Neuronal stem cell (in vitro differentiated cells): ENCODE data around the gene SH3PXD2A.

ENCODE experiments used
- DNase-seq: peaks from one replicate; pipeline ENCODE4 v3.0.0-alpha.2; 2013; ENCODE audit warnings: low spot score
- H2AFZ ChIP-seq: one replicate; pipeline ENCODE4 v1.6.1; 2013; ENCODE audit warnings: mild to moderate bottlenecking, low read length, inconsistent platforms
- H2AK5ac ChIP-seq: 2 replicates; pipeline ENCODE4 v1.6.1; 2013; ENCODE audit warnings: low read depth, mild to moderate bottlenecking, inconsistent platforms, low read length, moderate library complexity, mixed read lengths
- H2BK120ac ChIP-seq: 2 replicates; pipeline ENCODE4 v1.6.1; 2013; ENCODE audit warnings: low read depth, mild to moderate bottlenecking, inconsistent platforms, low read length, moderate library complexity, mixed read lengths
- H2BK12ac ChIP-seq: one replicate; pipeline ENCODE4 v1.6.1; 2013; ENCODE audit warnings: low read length, inconsistent platforms
- H2BK15ac ChIP-seq: 2 replicates; pipeline ENCODE4 v1.6.1; 2013; ENCODE audit warnings: mild to moderate bottlenecking, low read length, inconsistent platforms, mixed read lengths
- H2BK5ac ChIP-seq: one replicate; pipeline ENCODE4 v1.6.1; 2013; ENCODE audit warnings: inconsistent platforms, mild to moderate bottlenecking, low read length, moderate library complexity
- H3K14ac ChIP-seq: one replicate; pipeline ENCODE4 v1.6.1; 2013; ENCODE audit warnings: low read length, inconsistent platforms
- H3K18ac ChIP-seq: 2 replicates; pipeline ENCODE4 v1.6.1; 2013; ENCODE audit warnings: low read length, inconsistent platforms
- H3K23ac ChIP-seq: 2 replicates; pipeline ENCODE4 v1.6.1; 2013; ENCODE audit warnings: low read depth, mild to moderate bottlenecking, mixed read lengths, low read length, inconsistent platforms; ENCODE audit not compliant: poor library complexity
- H3K27ac ChIP-seq: replicated peaks from 3 replicates; pipeline ENCODE4 v1.5.1; 2013; ENCODE audit warnings: low read length, inconsistent platforms
- H3K27me3 ChIP-seq, 3 experiments: 2 replicates each; pipeline ENCODE4 v1.6.1; 2013; ENCODE audit warnings: low read length in 3 of 3, mild to moderate bottlenecking in 2 of 3, inconsistent platforms in 1 of 3, low read depth in 1 of 3, mixed read lengths in 1 of 3, moderate library complexity in 1 of 3; ENCODE audit not compliant: control insufficient read depth in 3 of 3, insufficient read depth in 3 of 3
- H3K36me3 ChIP-seq, 2 donors: replicated peaks in 1 of 2; 2 replicates each; pipeline ENCODE4 v1.6.1; 2013; ENCODE audit warnings: low read length in 2 of 2; ENCODE audit not compliant: control insufficient read depth in 2 of 2, insufficient read depth in 2 of 2
- H3K4ac ChIP-seq: 2 replicates; pipeline ENCODE4 v1.6.1; 2013; ENCODE audit warnings: inconsistent platforms, mild to moderate bottlenecking, low read length, moderate library complexity
- H3K4me1 ChIP-seq, 2 donors: 1 replicate in 1 of 2; 2 replicates in 1 of 2; pipeline ENCODE4 v1.6.1; 2013; ENCODE audit warnings: low read length in 2 of 2, low read depth in 1 of 2; ENCODE audit not compliant: control insufficient read depth in 2 of 2, insufficient read depth in 1 of 2
- H3K4me2 ChIP-seq: one replicate; pipeline ENCODE4 v1.6.1; 2013; ENCODE audit warnings: mild to moderate bottlenecking, low read length, inconsistent platforms; ENCODE audit not compliant: insufficient read depth, poor library complexity, severe bottlenecking
- H3K4me3 ChIP-seq, 2 donors: 2 replicates each; pipeline ENCODE4 v1.5.1; 2013; ENCODE audit warnings: low read length in 2 of 2, mild to moderate bottlenecking in 2 of 2, inconsistent platforms in 1 of 2, moderate library complexity in 1 of 2
- H3K79me1 ChIP-seq: one replicate; pipeline ENCODE4 v1.6.1; 2013; ENCODE audit warnings: low read depth, mild to moderate bottlenecking, inconsistent platforms, low read length, moderate library complexity
- H3K9ac ChIP-seq: one replicate; pipeline ENCODE4 v1.6.1; 2013; ENCODE audit warnings: mild to moderate bottlenecking, low read depth, low read length, inconsistent platforms; ENCODE audit not compliant: poor library complexity
- H3K9me3 ChIP-seq, 2 donors: replicated peaks in 1 of 2; 2 replicates each; pipeline versions ENCODE3 to v1.6.1; 2013; ENCODE audit warnings: low read length in 2 of 2, mild to moderate bottlenecking in 2 of 2, inconsistent platforms in 1 of 2, low read depth in 1 of 2, mixed read lengths in 1 of 2, moderate library complexity in 1 of 2; ENCODE audit not compliant: control insufficient read depth in 2 of 2, insufficient read depth in 1 of 2
- H4K8ac ChIP-seq: one replicate; pipeline ENCODE4 v1.6.1; 2013; ENCODE audit warnings: low read depth, mild to moderate bottlenecking, inconsistent platforms, low read length, moderate library complexity
- H4K91ac ChIP-seq: one replicate; pipeline ENCODE4 v1.6.1; 2013; ENCODE audit warnings: low read length, low read depth, mild to moderate bottlenecking, inconsistent platforms; ENCODE audit not compliant: poor library complexity
- WGBS, 2 donors: extraction: QIAGEN DNeasy Blood & Tissue Kit; methylation state at CpG; one replicate each; pipeline ENCODE4 v1.1.7; 2013; ENCODE audit warnings: missing lambda C conversion rate in 2 of 2, mixed read lengths in 1 of 2; ENCODE audit not compliant: insufficient read length in 2 of 2, insufficient replicate concordance in 1 of 2; ENCODE audit errors: extremely low coverage in 2 of 2; 5-methylcytosine and 5-hydroxymethylcytosine counted together

The SH3PXD2A gene

GRCh38 chr10:103877861-103878260, 22.5 kb upstream of the SH3PXD2A start:
- no peak for DNase-seq
- Histone ChIP-seq H3K4me2 (no peak overlapping the region), H4K91ac (no peak overlapping the region), H3K4me1 (no peaks in the 10 kb centered on the region), H3K27ac (no peak overlapping the region), H2BK12ac (no peak overlapping the region), H3K4me3 (no peak overlapping the region), H2BK15ac (no peak overlapping the region), H3K18ac (no peak overlapping the region), H3K9me3 (no peaks in the 10 kb centered on the region), H3K4ac (no peak overlapping the region), H2AFZ (no peak overlapping the region), H2BK5ac (no peak overlapping the region), H3K9ac (no peak overlapping the region), H2AK5ac (no peak overlapping the region), H3K23ac (no peak overlapping the region), H3K14ac (no peak overlapping the region), H4K8ac (no peak overlapping the region), H3K27me3 (no peaks in the 10 kb centered on the region), H3K79me1 (no peaks in the 10 kb centered on the region), H2BK120ac (no peak overlapping the region), H3K36me3 (peaks cover 2 to 27% of the 10 kb centered on the region in 2 donors)
- WGBS, 2 donors, result no CpG with 5 or more reads among the region's 1 CpG

GRCh38 chr10:103876155-103876554, 20.8 kb upstream of the SH3PXD2A start:
- H2BK120ac ChIP-seq, result no peak overlapping the region
- H3K9ac ChIP-seq, result no peak overlapping the region

GRCh38 chr10:103874730-103875129, 19.4 kb upstream of the SH3PXD2A start:
- no peak for DNase-seq
- no peak overlapping the region for H2AK5ac ChIP-seq
- H3K18ac ChIP-seq, result no peak overlapping the region
- no peak overlapping the region for H3K9ac ChIP-seq
- no CpG with 5 or more reads among the region's 6 CpGs for WGBS, 2 donors
- H3K27ac ChIP-seq, result no peak overlapping the region
- H3K4ac ChIP-seq, result no peak overlapping the region
- peaks cover 0 to 7% of the 10 kb centered on the region in 2 donors for H3K36me3 ChIP-seq
- H2BK120ac ChIP-seq, result no peak overlapping the region
- no peak overlapping the region for H2BK15ac ChIP-seq
- H2BK5ac ChIP-seq, result no peak overlapping the region
- H3K4me1 ChIP-seq, result no peaks in the 10 kb centered on the region
- H3K9me3 ChIP-seq, result no peaks in the 10 kb centered on the region
- H3K27me3 ChIP-seq, result no peaks in the 10 kb centered on the region
- H3K14ac ChIP-seq, result no peak overlapping the region
- no peak overlapping the region for H2AFZ ChIP-seq
- H3K79me1 ChIP-seq, result no peaks in the 10 kb centered on the region
- no peak overlapping the region for H3K23ac ChIP-seq
- no peak overlapping the region for H4K8ac ChIP-seq
- no peak overlapping the region for H2BK12ac ChIP-seq
- H4K91ac ChIP-seq, result no peak overlapping the region
- H3K4me2 ChIP-seq, result no peak overlapping the region
- no peak overlapping the region for H3K4me3 ChIP-seq

More at GRCh38 chr10:103876155-103876554, 20.8 kb upstream of the SH3PXD2A start:
- Histone ChIP-seq H4K91ac (no peak overlapping the region), H3K4me1 (no peaks in the 10 kb centered on the region), H3K79me1 (no peaks in the 10 kb centered on the region), H2BK12ac (no peak overlapping the region), H2AK5ac (no peak overlapping the region), H3K4me2 (no peak overlapping the region), H4K8ac (no peak overlapping the region), H3K27ac (no peak overlapping the region), H3K36me3 (peaks cover 0 to 10% of the 10 kb centered on the region in 2 donors), H3K27me3 (no peaks in the 10 kb centered on the region), H2BK15ac (no peak overlapping the region), H3K14ac (no peak overlapping the region), H2BK5ac (no peak overlapping the region), H3K23ac (no peak overlapping the region), H3K4me3 (no peak overlapping the region), H2AFZ (no peak overlapping the region), H3K18ac (no peak overlapping the region), H3K9me3 (no peaks in the 10 kb centered on the region), H3K4ac (no peak overlapping the region)
- DNase-seq, result no peak
- WGBS, 2 donors, result no CpG with 5 or more reads among the region's 5 CpGs

- Histone ChIP-seq H3K27ac (no peak overlapping the region), H3K79me1 (no peaks in the 10 kb centered on the region), H3K9ac (no peak overlapping the region), H3K4ac (no peak overlapping the region), H3K4me1 (no peaks in the 10 kb centered on the region), H3K14ac (no peak overlapping the region), H2AK5ac (no peak overlapping the region), H2BK12ac (no peak overlapping the region), H2AFZ (no peak overlapping the region), H3K36me3 (no peaks in the 10 kb centered on the region), H3K23ac (no peak overlapping the region), H3K18ac (no peak overlapping the region), H2BK15ac (no peak overlapping the region), H2BK120ac (no peak overlapping the region), H2BK5ac (no peak overlapping the region), H4K91ac (no peak overlapping the region), H3K27me3 (no peaks in the 10 kb centered on the region), H3K9me3 (no peaks in the 10 kb centered on the region), H4K8ac (no peak overlapping the region), H3K4me2 (no peak overlapping the region), H3K4me3 (no peak overlapping the region)
- no CpG with 5 or more reads among the region's 16 CpGs for WGBS, 2 donors
- no peak for DNase-seq
These were observed 17.0 kb upstream of the SH3PXD2A start for GRCh38 chr10:103872137-103872931.
